ENCODE results near the gene GRM5.

DNA sequence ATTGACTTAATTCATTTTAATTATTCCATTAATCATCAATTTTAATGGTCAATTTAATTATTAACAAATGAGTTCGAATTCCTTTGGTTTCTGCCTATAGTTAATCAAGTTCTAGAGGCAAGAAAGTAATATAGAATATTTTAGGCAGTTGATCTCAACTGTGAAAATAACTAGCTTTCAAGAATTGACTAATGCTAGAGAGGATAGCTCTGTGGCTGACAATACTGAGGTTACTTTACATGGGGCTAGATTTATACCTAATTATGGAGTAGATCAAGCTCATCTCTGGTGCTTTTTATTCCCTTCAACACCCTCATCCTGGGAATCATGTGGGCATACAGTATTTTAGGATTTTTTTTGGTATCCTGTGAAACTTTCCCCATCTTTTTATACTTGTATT lies 259.4 kb downstream of the GRM5 start:
- TF ChIP-seq, protein P1, sequence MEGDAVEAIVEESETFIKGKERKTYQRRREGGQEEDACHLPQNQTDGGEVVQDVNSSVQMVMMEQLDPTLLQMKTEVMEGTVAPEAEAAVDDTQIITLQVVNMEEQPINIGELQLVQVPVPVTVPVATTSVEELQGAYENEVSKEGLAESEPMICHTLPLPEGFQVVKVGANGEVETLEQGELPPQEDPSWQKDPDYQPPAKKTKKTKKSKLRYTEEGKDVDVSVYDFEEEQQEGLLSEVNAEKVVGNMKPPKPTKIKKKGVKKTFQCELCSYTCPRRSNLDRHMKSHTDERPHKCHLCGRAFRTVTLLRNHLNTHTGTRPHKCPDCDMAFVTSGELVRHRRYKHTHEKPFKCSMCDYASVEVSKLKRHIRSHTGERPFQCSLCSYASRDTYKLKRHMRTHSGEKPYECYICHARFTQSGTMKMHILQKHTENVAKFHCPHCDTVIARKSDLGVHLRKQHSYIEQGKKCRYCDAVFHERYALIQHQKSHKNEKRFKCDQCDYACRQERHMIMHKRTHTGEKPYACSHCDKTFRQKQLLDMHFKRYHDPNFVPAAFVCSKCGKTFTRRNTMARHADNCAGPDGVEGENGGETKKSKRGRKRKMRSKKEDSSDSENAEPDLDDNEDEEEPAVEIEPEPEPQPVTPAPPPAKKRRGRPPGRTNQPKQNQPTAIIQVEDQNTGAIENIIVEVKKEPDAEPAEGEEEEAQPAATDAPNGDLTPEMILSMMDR (IDR thresholded peaks at IDR 0.05), result no peak
- TF ChIP-seq POLR2AphosphoS5 (IDR thresholded peaks at IDR 0.05), result no peak
